ENCODE data around the gene SCARB2. TPM values are rescaled to one million over a fixed set of nuclear protein-coding genes. Genes with fewer than 3 reads are reported as not detected.

The SCARB2 gene, protein sequence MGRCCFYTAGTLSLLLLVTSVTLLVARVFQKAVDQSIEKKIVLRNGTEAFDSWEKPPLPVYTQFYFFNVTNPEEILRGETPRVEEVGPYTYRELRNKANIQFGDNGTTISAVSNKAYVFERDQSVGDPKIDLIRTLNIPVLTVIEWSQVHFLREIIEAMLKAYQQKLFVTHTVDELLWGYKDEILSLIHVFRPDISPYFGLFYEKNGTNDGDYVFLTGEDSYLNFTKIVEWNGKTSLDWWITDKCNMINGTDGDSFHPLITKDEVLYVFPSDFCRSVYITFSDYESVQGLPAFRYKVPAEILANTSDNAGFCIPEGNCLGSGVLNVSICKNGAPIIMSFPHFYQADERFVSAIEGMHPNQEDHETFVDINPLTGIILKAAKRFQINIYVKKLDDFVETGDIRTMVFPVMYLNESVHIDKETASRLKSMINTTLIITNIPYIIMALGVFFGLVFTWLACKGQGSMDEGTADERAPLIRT
- total RNA-seq (136 TPM), polyA plus RNA-seq (ENCODE audit: insufficient read depth in 1 of 8, insufficient read length in 8 of 8, low replicate concordance in 1 of 8) (100 to 1,000 TPM; 101 to 154 (median 117) TPM)
- long read RNA-seq, donor 1, full-length matches to known transcripts, result 14 of 14 reads
- long read RNA-seq, donor 1, partial matches to known transcripts, result 0 of 14 reads
- long read RNA-seq, donor 1, other reads (novel, unspliced or antisense), result 0 of 14 reads
- long read RNA-seq, donor 2, full-length matches to known transcripts, result 5 of 5 reads
- long read RNA-seq, donor 2, partial matches to known transcripts, result 0 of 5 reads
- long read RNA-seq, donor 2, other reads (novel, unspliced or antisense), result 0 of 5 reads
- long read RNA-seq, donor 3, full-length matches to known transcripts, result 31 of 288 reads
- long read RNA-seq, donor 3, partial matches to known transcripts, result 143 of 288 reads
- long read RNA-seq, donor 3, other reads (novel, unspliced or antisense), result 114 of 288 reads
- long read RNA-seq, donor 4, full-length matches to known transcripts, result 28 of 28 reads
- long read RNA-seq, donor 4, partial matches to known transcripts, result 0 of 28 reads
- long read RNA-seq, donor 4, other reads (novel, unspliced or antisense), result 0 of 28 reads
- long read RNA-seq, donor 5, full-length matches to known transcripts, result 72 of 81 reads
- long read RNA-seq, donor 5, partial matches to known transcripts, result 0 of 81 reads
- long read RNA-seq, donor 5, other reads (novel, unspliced or antisense), result 9 of 81 reads
- long read RNA-seq, donor 6, full-length matches to known transcripts, result 45 of 56 reads
- long read RNA-seq, donor 6, partial matches to known transcripts, result 11 of 56 reads
- long read RNA-seq, donor 6, other reads (novel, unspliced or antisense), result 0 of 56 reads
- long read RNA-seq, donor 7, full-length matches to known transcripts, result 42 of 42 reads
- long read RNA-seq, donor 7, partial matches to known transcripts, result 0 of 42 reads
- long read RNA-seq, donor 7, other reads (novel, unspliced or antisense), result 0 of 42 reads
- long read RNA-seq, donor 8, full-length matches to known transcripts, result 38 of 38 reads
- long read RNA-seq, donor 8, partial matches to known transcripts, result 0 of 38 reads
- long read RNA-seq, donor 8, other reads (novel, unspliced or antisense), result 0 of 38 reads
- long read RNA-seq, donor 9, full-length matches to known transcripts, result 28 of 28 reads
- long read RNA-seq, donor 9, partial matches to known transcripts, result 0 of 28 reads
- long read RNA-seq, donor 9, other reads (novel, unspliced or antisense), result 0 of 28 reads
- long read RNA-seq, donor 10, full-length matches to known transcripts, result 55 of 55 reads
- long read RNA-seq, donor 10, partial matches to known transcripts, result 0 of 55 reads
- long read RNA-seq, donor 10, other reads (novel, unspliced or antisense), result 0 of 55 reads
- long read RNA-seq, donor 11, full-length matches to known transcripts, result 31 of 31 reads
- long read RNA-seq, donor 11, partial matches to known transcripts, result 0 of 31 reads
- long read RNA-seq, donor 11, other reads (novel, unspliced or antisense), result 0 of 31 reads

DNA sequence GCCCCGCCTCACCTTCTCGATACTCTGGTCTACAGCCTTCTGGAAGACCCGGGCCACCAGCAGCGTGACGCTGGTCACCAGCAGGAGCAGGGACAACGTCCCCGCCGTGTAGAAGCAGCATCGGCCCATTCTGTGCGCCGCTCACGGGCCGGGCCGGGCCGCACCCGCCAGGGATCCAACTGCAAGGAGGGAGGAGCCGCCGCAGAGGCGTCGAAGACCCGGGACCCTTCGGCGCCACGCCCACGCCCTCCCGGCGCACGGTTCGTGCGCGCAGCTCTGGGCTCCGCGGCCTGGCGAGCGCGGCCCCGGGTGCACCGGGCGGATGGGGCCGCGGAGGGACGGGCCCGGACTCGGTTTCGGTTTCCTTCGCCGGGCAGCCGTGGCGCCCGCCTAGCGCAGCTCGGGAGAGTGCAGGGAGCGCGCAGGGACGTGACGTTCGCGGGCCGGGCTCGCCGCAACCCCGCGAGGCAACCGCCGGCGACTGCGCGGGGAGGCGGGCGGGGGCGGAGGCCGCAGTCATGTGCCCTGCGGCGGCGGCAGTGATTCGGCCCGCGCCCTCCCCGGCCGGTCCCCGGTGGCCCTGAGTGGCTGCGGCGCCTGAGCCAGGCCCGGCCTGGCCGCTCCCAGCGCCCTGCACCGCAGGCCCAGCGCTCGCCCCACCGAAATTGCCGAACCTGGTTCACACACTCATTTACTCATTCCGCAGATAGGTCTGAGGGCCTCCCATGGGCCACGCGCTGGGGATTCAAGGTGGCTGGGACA lies at the start of gene SCARB2:
TSS of gene SCARB2 (minus strand) at position 410 of the 762 bp plus-strand sequence. CDS start at position 129, 281 bp downstream.
- H3K36me3 ChIP-seq (ENCODE audit: control insufficient read depth, insufficient read depth, low read length), result peaks cover 6% of the 10 kb centered on the region
- no peaks in the 10 kb centered on the region for H3K27me3 ChIP-seq (ENCODE audit: control insufficient read depth, insufficient read depth, low read length)
- no peaks in the 10 kb centered on the region for H3K9me3 ChIP-seq (replicated peaks; ENCODE audit: control insufficient read depth, low read depth, low read length)
- WGBS (ENCODE audit: insufficient coverage), result under 1% methylated on average over 93 of the region's 94 CpGs
- H3K4me3 ChIP-seq (ENCODE audit: low read length), result peak within 1 kb of the TSS; percentile 78
- H3K27ac ChIP-seq (ENCODE audit: low read length), result peak within 1 kb of the TSS; percentile 97
- peak; percentile 94 for DNase-seq
- H3K4me1 ChIP-seq (ENCODE audit: control insufficient read depth, insufficient read depth, low read length), result peaks cover 50% of the 10 kb centered on the region

- no peaks in the 10 kb centered on the region for H3K9me3 ChIP-seq (replicated peaks; ENCODE audit: control insufficient read depth, low read depth, low read length)
These were observed 46.9 kb upstream of the SCARB2 start for GRCh38 chr4:76260571-76260970.

GRCh38 chr4:76257824-76258223 lies 44.2 kb upstream of the SCARB2 start:
- Histone ChIP-seq H3K27ac (ENCODE audit: low read length) (no peak overlapping the region), H3K27me3 (ENCODE audit: control insufficient read depth, insufficient read depth, low read length) (peaks cover 6% of the 10 kb centered on the region), H3K36me3 (ENCODE audit: control insufficient read depth, insufficient read depth, low read length) (no peaks in the 10 kb centered on the region), H3K4me3 (ENCODE audit: low read length) (no peak overlapping the region), H3K4me1 (ENCODE audit: control insufficient read depth, insufficient read depth, low read length) (no peaks in the 10 kb centered on the region), H3K9me3 (replicated peaks; ENCODE audit: control insufficient read depth, low read depth, low read length) (no peaks in the 10 kb centered on the region)
- no CpG with 5 or more reads among the region's 3 CpGs for WGBS (ENCODE audit: insufficient coverage)
- no peak for DNase-seq

More at GRCh38 chr4:76260571-76260970, 46.9 kb upstream of the SCARB2 start:
- Histone ChIP-seq H3K4me3 (ENCODE audit: low read length) (no peak overlapping the region), H3K27me3 (ENCODE audit: control insufficient read depth, insufficient read depth, low read length) (no peaks in the 10 kb centered on the region), H3K4me1 (ENCODE audit: control insufficient read depth, insufficient read depth, low read length) (no peaks in the 10 kb centered on the region), H3K36me3 (ENCODE audit: control insufficient read depth, insufficient read depth, low read length) (no peaks in the 10 kb centered on the region), H3K27ac (ENCODE audit: low read length) (no peak overlapping the region)
- no peak for DNase-seq
- WGBS (ENCODE audit: insufficient coverage), result no CpG with 5 or more reads among the region's 1 CpG

DNA sequence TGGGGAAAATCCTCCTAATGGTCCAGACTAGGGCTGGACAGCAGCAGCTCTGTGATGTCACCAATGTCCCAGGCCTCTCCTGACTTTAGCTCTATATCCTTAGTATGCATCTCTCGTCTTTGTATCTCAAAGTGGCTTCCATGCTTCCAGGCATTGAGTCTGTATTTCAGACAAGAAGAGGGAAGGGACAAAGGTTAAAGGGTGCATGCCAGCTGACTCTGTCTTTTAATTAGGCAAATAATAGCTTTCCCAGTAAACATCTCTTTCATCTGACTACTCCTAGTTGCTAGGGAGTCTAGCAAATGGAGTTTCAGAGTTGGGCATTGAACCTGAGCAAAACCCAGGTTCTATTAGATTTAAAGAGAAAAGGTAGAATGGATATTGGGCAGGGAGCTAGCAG lies 43.3 kb upstream of the SCARB2 start:
- no peak for DNase-seq
- no CpG with 5 or more reads among the region's 1 CpG for WGBS (ENCODE audit: insufficient coverage)
- Histone ChIP-seq H3K4me3 (ENCODE audit: low read length) (no peak overlapping the region), H3K9me3 (replicated peaks; ENCODE audit: control insufficient read depth, low read depth, low read length) (no peaks in the 10 kb centered on the region), H3K36me3 (ENCODE audit: control insufficient read depth, insufficient read depth, low read length) (no peaks in the 10 kb centered on the region), H3K27me3 (ENCODE audit: control insufficient read depth, insufficient read depth, low read length) (peaks cover 10% of the 10 kb centered on the region), H3K27ac (ENCODE audit: low read length) (no peak overlapping the region), H3K4me1 (ENCODE audit: control insufficient read depth, insufficient read depth, low read length) (peaks cover 3% of the 10 kb centered on the region)

DNA sequence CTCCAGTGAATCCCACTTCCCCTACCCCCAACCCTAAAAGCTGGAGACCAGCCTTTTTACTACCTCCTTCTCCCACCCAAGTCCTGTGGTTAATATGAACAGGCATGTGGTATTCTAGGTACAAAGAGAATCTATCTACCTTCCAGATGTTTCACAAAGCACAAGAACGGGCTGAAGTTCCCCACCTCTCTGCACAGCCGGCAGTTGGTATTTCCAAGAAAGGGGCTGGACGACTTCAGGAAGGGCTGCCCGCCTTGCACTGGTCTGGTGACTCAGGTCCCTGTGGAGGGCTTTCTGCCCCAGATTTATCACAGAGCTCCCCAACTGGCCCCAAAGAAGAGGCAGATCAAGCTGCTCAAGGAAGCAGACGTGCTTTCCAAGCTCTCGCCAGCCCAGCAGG lies 42.4 kb upstream of the SCARB2 start:
- no peak overlapping the region for H3K4me3 ChIP-seq (ENCODE audit: low read length)
- WGBS (ENCODE audit: insufficient coverage), result 78% methylated on average over 4 of the region's 6 CpGs
- peaks cover 7% of the 10 kb centered on the region for H3K4me1 ChIP-seq (ENCODE audit: control insufficient read depth, insufficient read depth, low read length)
- peaks cover 19% of the 10 kb centered on the region for H3K27me3 ChIP-seq (ENCODE audit: control insufficient read depth, insufficient read depth, low read length)
- H3K36me3 ChIP-seq (ENCODE audit: control insufficient read depth, insufficient read depth, low read length), result no peaks in the 10 kb centered on the region
- H3K27ac ChIP-seq (ENCODE audit: low read length), result no peak overlapping the region
- no peaks in the 10 kb centered on the region for H3K9me3 ChIP-seq (replicated peaks; ENCODE audit: control insufficient read depth, low read depth, low read length)
- DNase-seq, result no peak

DNA sequence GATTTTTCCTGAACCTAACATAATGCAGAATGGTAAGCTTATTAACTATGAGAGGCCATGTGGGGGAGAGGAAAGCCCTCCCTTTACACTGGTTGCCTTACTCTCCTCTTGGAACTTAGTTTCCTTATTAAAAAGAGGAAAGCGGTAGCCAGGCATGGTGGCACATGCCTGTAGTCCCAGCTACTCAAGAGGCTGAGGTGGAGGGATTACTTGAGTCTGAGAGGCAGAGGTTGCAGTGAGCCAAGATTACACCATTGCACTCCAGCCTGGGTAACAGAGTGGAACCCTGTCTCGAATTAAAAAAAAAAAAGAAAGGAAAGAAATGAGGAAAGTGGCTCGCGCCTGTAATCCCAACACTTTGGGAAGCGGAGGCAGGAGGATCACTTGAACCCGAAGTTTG lies 39.9 kb upstream of the SCARB2 start:
- peaks cover 21% of the 10 kb centered on the region for H3K27me3 ChIP-seq (ENCODE audit: control insufficient read depth, insufficient read depth, low read length)
- no peaks in the 10 kb centered on the region for H3K9me3 ChIP-seq (replicated peaks; ENCODE audit: control insufficient read depth, low read depth, low read length)
- WGBS (ENCODE audit: insufficient coverage), result 67% methylated on average over 1 of the region's 6 CpGs
- peaks cover 8% of the 10 kb centered on the region for H3K4me1 ChIP-seq (ENCODE audit: control insufficient read depth, insufficient read depth, low read length)
- H3K27ac ChIP-seq (ENCODE audit: low read length), result no peak overlapping the region
- DNase-seq, result no peak
- H3K36me3 ChIP-seq (ENCODE audit: control insufficient read depth, insufficient read depth, low read length), result no peaks in the 10 kb centered on the region
- no peak overlapping the region for H3K4me3 ChIP-seq (ENCODE audit: low read length)

DNA sequence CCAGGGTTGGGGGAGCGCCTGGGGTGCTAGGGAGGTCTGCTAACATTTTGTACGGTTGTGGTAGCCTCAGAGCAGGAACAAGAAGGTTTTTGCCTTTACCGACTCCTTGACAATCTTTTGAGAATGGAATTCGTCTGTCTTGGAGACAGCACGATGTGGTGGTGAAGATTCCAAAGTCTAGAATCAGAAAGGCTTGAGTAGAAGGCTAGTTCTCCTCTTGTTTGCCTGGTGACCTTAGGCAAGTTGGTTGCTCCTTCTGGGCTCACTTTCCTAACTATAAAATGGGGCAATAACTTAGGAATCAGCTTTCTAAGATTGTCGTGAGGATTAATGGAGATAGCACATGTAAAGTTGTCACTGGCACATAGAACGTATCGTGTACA lies 38.6 kb upstream of the SCARB2 start:
- WGBS (ENCODE audit: insufficient coverage), result 62% methylated on average over 5 of the region's 8 CpGs
- H3K27ac ChIP-seq (ENCODE audit: low read length), result no peak overlapping the region

GRCh38 chr4:76251441-76252270 lies 38.0 kb upstream of the SCARB2 start, which contains the start of gene FAM47E:
FAM47E (plus strand) TSS chr4:76251721; CDS start chr4:76251747, 26 bp downstream.
- Histone ChIP-seq H3K27ac (ENCODE audit: low read length) (peak within 1 kb of the TSS; percentile 25), H3K4me1 (ENCODE audit: control insufficient read depth, insufficient read depth, low read length) (peaks cover 8% of the 10 kb centered on the region), H3K9me3 (replicated peaks; ENCODE audit: control insufficient read depth, low read depth, low read length) (no peaks in the 10 kb centered on the region), H3K36me3 (ENCODE audit: control insufficient read depth, insufficient read depth, low read length) (no peaks in the 10 kb centered on the region), H3K4me3 (ENCODE audit: low read length) (peak within 1 kb of the TSS; percentile 41), H3K27me3 (ENCODE audit: control insufficient read depth, insufficient read depth, low read length) (peaks cover 21% of the 10 kb centered on the region)
- DNase-seq, result peak; percentile 61
- 2% methylated on average over 62 of the region's 68 CpGs for WGBS (ENCODE audit: insufficient coverage)

More for the DNA sequence above, 38.6 kb upstream of the SCARB2 start:
- H3K36me3 ChIP-seq (ENCODE audit: control insufficient read depth, insufficient read depth, low read length), result no peaks in the 10 kb centered on the region
- peaks cover 21% of the 10 kb centered on the region for H3K27me3 ChIP-seq (ENCODE audit: control insufficient read depth, insufficient read depth, low read length)
- H3K4me3 ChIP-seq (ENCODE audit: low read length), result peak overlapping the region; percentile 41
- H3K4me1 ChIP-seq (ENCODE audit: control insufficient read depth, insufficient read depth, low read length), result peaks cover 8% of the 10 kb centered on the region
- H3K9me3 ChIP-seq (replicated peaks; ENCODE audit: control insufficient read depth, low read depth, low read length), result no peaks in the 10 kb centered on the region
- DNase-seq, result no peak

Data from muscle of leg (tissue), 16 donors.